Stimulated activated CD4-positive, alpha-beta T cell treated with anti-CD3 and anti-CD28 coated beads, Interleukin-1b, Interleukin-23, amount 100 ng/mL, for 4 hours (primary cell): ENCODE results near the gene TIMM22.
A peak's percentile ranks its signal among the peaks of the same experiment; 100 is the strongest.
"Not testable (repeated sequence)": the region's sequence is repeated elsewhere in the genome, so short reads cannot be mapped to it uniquely, and the experiment has no call there.

Source experiments
- DNase-seq, 2 donors: peaks; one replicate each; pipeline ENCODE4 v3.0.0-alpha.2; 2020; ENCODE audit warnings: low read depth in 2 of 2

Gene TIMM22

GRCh38 chr17:996554-997344, at the start of gene TIMM22:
Gene TIMM22 (plus strand): TSS chr17:997129. CDS start chr17:997143, 14 bp downstream.
- peak; percentile 83 to 84 for DNase-seq

GRCh38 chr17:948284-948852, 48.6 kb upstream of the TIMM22 start:
- DNase-seq = no peak

- no peak for DNase-seq
Observed at GRCh38 chr17:949623-950303, 47.2 kb upstream of the TIMM22 start.

- no peak for DNase-seq
Observed at GRCh38 chr17:951325-952132, 45.4 kb upstream of the TIMM22 start.

- DNase-seq = not testable (repeated sequence)
Observed at GRCh38 chr17:952592-952991, 44.3 kb upstream of the TIMM22 start.

GRCh38 chr17:953767-954166, 43.2 kb upstream of the TIMM22 start:
- no peak for DNase-seq

GRCh38 chr17:954431-955164, 42.3 kb upstream of the TIMM22 start:
- DNase-seq = no peak

- no peak for DNase-seq
Observed at GRCh38 chr17:956905-957304, 40.0 kb upstream of the TIMM22 start.

GRCh38 chr17:957856-958421, 39.0 kb upstream of the TIMM22 start:
- no peak for DNase-seq

GRCh38 chr17:958712-959451, 38.0 kb upstream of the TIMM22 start:
- DNase-seq = no peak

- no peak for DNase-seq
Observed at GRCh38 chr17:962166-962565, 34.8 kb upstream of the TIMM22 start.

GRCh38 chr17:962670-963069, 34.3 kb upstream of the TIMM22 start:
- DNase-seq = no peak

- no peak for DNase-seq
Observed at GRCh38 chr17:964876-965275, 32.1 kb upstream of the TIMM22 start.

- DNase-seq = no peak
Observed at GRCh38 chr17:965311-965989, 31.5 kb upstream of the TIMM22 start.

- DNase-seq = no peak
Observed at GRCh38 chr17:967122-967521, 29.8 kb upstream of the TIMM22 start.

GRCh38 chr17:968812-969730, 27.9 kb upstream of the TIMM22 start:
- DNase-seq = no peak

- DNase-seq = no peak
Observed at GRCh38 chr17:969811-970355, 27.0 kb upstream of the TIMM22 start.

- no peak for DNase-seq
Observed at GRCh38 chr17:970364-970763, 26.6 kb upstream of the TIMM22 start.
